Hepatocyte (in vitro differentiated cells): Measurements from ENCODE around the gene HMCN1.

Source experiments
- EZH2 ChIP-seq: fragments of 200-600 bp; sonication (generic); IDR thresholded peaks from 2 replicates; pipeline ENCODE4 v1.6.1; 2016; ENCODE audit warnings: antibody characterized with exemption, mild to moderate bottlenecking, borderline replicate concordance
- EZH2phosphoT487 ChIP-seq: fragments of 200-600 bp; sonication (generic); IDR thresholded peaks from one replicate; pipeline ENCODE4 v1.6.1; 2018; ENCODE audit warnings: antibody characterized with exemption, mild to moderate bottlenecking, low read depth, moderate library complexity; ENCODE audit not compliant: unreplicated experiment, severe bottlenecking
- TF ChIP-seq, protein P1 (sequence below): fragments of 200-600 bp; sonication (generic); IDR thresholded peaks from 2 replicates; pipeline ENCODE4 v1.5.1; 2016; ENCODE audit warnings: antibody characterized with exemption, mild to moderate bottlenecking; ENCODE audit not compliant: poor library complexity

GRCh38 chr1:186044079-186044685 is 310.0 kb downstream of the HMCN1 start:
- TF ChIP-seq EZH2 (no peak), EZH2phosphoT487 (no peak)
- TF ChIP-seq, protein P1, sequence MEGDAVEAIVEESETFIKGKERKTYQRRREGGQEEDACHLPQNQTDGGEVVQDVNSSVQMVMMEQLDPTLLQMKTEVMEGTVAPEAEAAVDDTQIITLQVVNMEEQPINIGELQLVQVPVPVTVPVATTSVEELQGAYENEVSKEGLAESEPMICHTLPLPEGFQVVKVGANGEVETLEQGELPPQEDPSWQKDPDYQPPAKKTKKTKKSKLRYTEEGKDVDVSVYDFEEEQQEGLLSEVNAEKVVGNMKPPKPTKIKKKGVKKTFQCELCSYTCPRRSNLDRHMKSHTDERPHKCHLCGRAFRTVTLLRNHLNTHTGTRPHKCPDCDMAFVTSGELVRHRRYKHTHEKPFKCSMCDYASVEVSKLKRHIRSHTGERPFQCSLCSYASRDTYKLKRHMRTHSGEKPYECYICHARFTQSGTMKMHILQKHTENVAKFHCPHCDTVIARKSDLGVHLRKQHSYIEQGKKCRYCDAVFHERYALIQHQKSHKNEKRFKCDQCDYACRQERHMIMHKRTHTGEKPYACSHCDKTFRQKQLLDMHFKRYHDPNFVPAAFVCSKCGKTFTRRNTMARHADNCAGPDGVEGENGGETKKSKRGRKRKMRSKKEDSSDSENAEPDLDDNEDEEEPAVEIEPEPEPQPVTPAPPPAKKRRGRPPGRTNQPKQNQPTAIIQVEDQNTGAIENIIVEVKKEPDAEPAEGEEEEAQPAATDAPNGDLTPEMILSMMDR = no peak
